CD14-positive monocyte (primary cell): ENCODE data around the gene ELP1. TPM values are rescaled to one million over a fixed set of nuclear protein-coding genes. Genes with fewer than 3 reads are reported as not detected.

Experiments used
- DNase-seq, 3 donors: peaks; one replicate each; pipeline ENCODE4 v3.0.0-alpha.2; 2011 to 2022
- H2AFZ ChIP-seq: 2 replicates; pipeline ENCODE4 v1.6.0; 2012; ENCODE audit warnings: mild to moderate bottlenecking, low read depth, low read length, inconsistent platforms; ENCODE audit not compliant: insufficient read depth, poor library complexity, severe bottlenecking
- H3K27ac ChIP-seq, 2 donors: 1 replicate in 1 of 2; 2 replicates in 1 of 2; pipeline ENCODE4 v1.5.1; 2012 to 2013; ENCODE audit warnings: low read length in 2 of 2, control low read depth in 1 of 2, inconsistent platforms in 1 of 2, low read depth in 1 of 2, mild to moderate bottlenecking in 1 of 2
- H3K27me3 ChIP-seq, 2 donors: one replicate each; pipeline versions ENCODE4 v1.6.0 to v1.6.1; 2011 to 2013; ENCODE audit warnings: low read length in 2 of 2; ENCODE audit not compliant: control insufficient read depth in 2 of 2, insufficient read depth in 2 of 2
- H3K36me3 ChIP-seq, 2 donors: replicated peaks in 1 of 2; 1 replicate in 1 of 2; 2 replicates in 1 of 2; pipeline versions ENCODE4 v1.5.1 to v1.6.1; 2012 to 2013; ENCODE audit warnings: low read length in 2 of 2, control low read depth in 1 of 2, inconsistent platforms in 1 of 2, mild to moderate bottlenecking in 1 of 2; ENCODE audit not compliant: insufficient read depth in 2 of 2, control insufficient read depth in 1 of 2
- H3K4me1 ChIP-seq, 2 donors: 1 replicate in 1 of 2; 2 replicates in 1 of 2; pipeline versions ENCODE4 v1.5.1 to v1.6.1; 2012 to 2013; ENCODE audit warnings: low read length in 2 of 2, control low read depth in 1 of 2, inconsistent platforms in 1 of 2, mild to moderate bottlenecking in 1 of 2, moderate library complexity in 1 of 2; ENCODE audit not compliant: insufficient read depth in 2 of 2, control insufficient read depth in 1 of 2
- H3K4me2 ChIP-seq: replicated peaks from 2 replicates; pipeline ENCODE3; 2012; ENCODE audit warnings: low read length, moderate library complexity, mild to moderate bottlenecking; ENCODE audit not compliant: poor library complexity, severe bottlenecking; ENCODE audit errors: extremely low read depth
- H3K4me3 ChIP-seq, 3 experiments: fragments of 200-600 bp in 1 of 3; sonication (generic) in 1 of 3; replicated peaks in 1 of 3; 1 replicate in 2 of 3; 2 replicates in 1 of 3; pipeline ENCODE4 v1.5.1; 2011 to 2013; ENCODE audit warnings: low read length in 3 of 3, mild to moderate bottlenecking in 3 of 3, control low read depth in 2 of 3, low read depth in 2 of 3, inconsistent platforms in 1 of 3, moderate library complexity in 1 of 3
- H3K79me2 ChIP-seq: 2 replicates; pipeline ENCODE4 v1.6.0; 2012; ENCODE audit warnings: mild to moderate bottlenecking, control low read depth, inconsistent platforms, low read length, moderate library complexity; ENCODE audit not compliant: insufficient read depth
- H3K9ac ChIP-seq: 2 replicates; pipeline ENCODE4 v1.6.0; 2017; ENCODE audit warnings: low read length, mild to moderate bottlenecking; ENCODE audit not compliant: insufficient read depth, poor library complexity, severe bottlenecking
- H3K9me3 ChIP-seq, 2 donors: replicated peaks in 1 of 2; 1 replicate in 1 of 2; 2 replicates in 1 of 2; pipeline versions ENCODE4 v1.5.1 to v1.6.1; 2012 to 2013; ENCODE audit warnings: low read length in 2 of 2, control low read depth in 1 of 2; ENCODE audit not compliant: control insufficient read depth in 1 of 2, insufficient read depth in 1 of 2
- H4K20me1 ChIP-seq: 2 replicates; pipeline ENCODE4 v1.6.0; 2012; ENCODE audit warnings: mild to moderate bottlenecking, low read length, control low read depth, moderate library complexity; ENCODE audit not compliant: insufficient read depth
- H3K27ac Mint-ChIP-seq, 7 donors: one replicate each; pipeline ENCODE4 v1.8.0; 2020; ENCODE audit warnings: mild to moderate bottlenecking in 7 of 7, mixed read lengths in 7 of 7, moderate library complexity in 6 of 7, inconsistent platforms in 2 of 7
- H3K27me3 Mint-ChIP-seq, 3 donors: one replicate each; pipeline ENCODE4 v1.8.0; 2021 to 2022; ENCODE audit warnings: low read depth in 3 of 3, mild to moderate bottlenecking in 3 of 3, mixed read lengths in 3 of 3, moderate library complexity in 3 of 3, inconsistent platforms in 1 of 3
- H3K36me3 Mint-ChIP-seq, 2 donors: one replicate each; pipeline ENCODE4 v1.8.0; 2020; ENCODE audit warnings: mixed read lengths in 2 of 2, inconsistent platforms in 1 of 2, mild to moderate bottlenecking in 1 of 2
- H3K4me1 Mint-ChIP-seq: one replicate; pipeline ENCODE4 v1.8.0; 2020; ENCODE audit warnings: mild to moderate bottlenecking, mixed read lengths
- H3K4me3 Mint-ChIP-seq, 2 donors: one replicate each; pipeline ENCODE4 v1.8.0; 2020; ENCODE audit warnings: mild to moderate bottlenecking in 2 of 2, mixed read lengths in 2 of 2, moderate library complexity in 1 of 2
- H3K9me3 Mint-ChIP-seq, 7 donors: one replicate each; pipeline ENCODE4 v1.8.0; 2020 to 2022; ENCODE audit warnings: mixed read lengths in 7 of 7, mild to moderate bottlenecking in 6 of 7, moderate library complexity in 6 of 7, inconsistent platforms in 2 of 7
- CTCF ChIP-seq: fragments of 200-600 bp; IDR thresholded peaks from one replicate; pipeline ENCODE4 v1.8.0; 2022; ENCODE audit warnings: antibody characterized with exemption, mild to moderate bottlenecking
- WGBS: methylation state at CpG from one replicate; pipeline ENCODE4 v1.1.5; 2013; ENCODE audit warnings: missing lambda C conversion rate; ENCODE audit not compliant: insufficient coverage; 5-methylcytosine and 5-hydroxymethylcytosine counted together
- intact Hi-C, 2 donors: fragments of 100-400 bp; cut with micrococcal nuclease; formaldehyde crosslinking; loops; one replicate each; pipeline versions ENCODE4 v1.15.0 to v1.15.1; 2023
- polyA plus RNA-seq, 3 donors: library from polyadenylated mRNA; depleted of rRNA in 1 of 3; unstranded in 2 of 3; stranded (reverse) in 1 of 3; fragments of 300-500 nt in 2 of 3; fragments of >200 nt in 1 of 3; fragmentation: Illumina TruSeq in 2 of 3; gene quantifications; 1 replicate in 2 of 3; 2 replicates in 1 of 3; pipeline ENCODE4 v1.2.3, GENCODE V29; 2012 to 2021

The ELP1 gene
- polyA plus RNA-seq, 3 donors = 7.9 to 12.2 (median 11.1) TPM

DNA sequence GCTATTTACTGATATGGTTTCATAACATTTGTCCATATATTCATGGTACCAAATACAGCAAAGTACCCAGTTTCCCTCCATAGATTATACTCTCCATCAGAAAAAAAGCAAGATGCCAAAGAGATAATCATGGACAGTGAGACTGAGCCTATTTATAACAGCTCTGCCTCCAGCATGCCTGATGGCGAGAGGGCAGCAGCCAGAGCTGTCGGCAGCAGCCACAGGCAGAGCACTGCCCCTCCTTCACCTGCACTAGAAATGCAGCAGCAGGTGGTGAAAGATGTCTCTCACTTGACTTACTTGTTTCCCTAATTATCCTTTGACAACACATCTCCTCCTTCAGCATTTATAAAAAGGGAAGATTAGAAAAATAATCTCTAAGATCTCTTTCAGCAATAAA is 47.0 kb upstream of the ELP1 start:
- Histone ChIP-seq H2AFZ (no peak overlapping the region), H3K27me3 (no peaks in the 10 kb centered on the region), H4K20me1 (no peaks in the 10 kb centered on the region), H3K4me1 (no peaks in the 10 kb centered on the region), H3K4me3 (no peak overlapping the region), H3K36me3 (no peaks in the 10 kb centered on the region), H3K4me2 (no peak overlapping the region), H3K9ac (no peak overlapping the region), H3K27ac (no peak overlapping the region), H3K79me2 (no peaks in the 10 kb centered on the region), H3K9me3 (no peaks in the 10 kb centered on the region)
- DNase-seq = no peak
- Mint-ChIP-seq H3K4me3 (no peak overlapping the region), H3K9me3 (no peaks in the 10 kb centered on the region), H3K27ac (no peak overlapping the region), H3K4me1 (no peaks in the 10 kb centered on the region), H3K27me3 (peaks cover 0 to 1% (median 0%) of the 10 kb centered on the region in 3 donors), H3K36me3 (peaks cover 7 to 20% of the 10 kb centered on the region in 2 donors)
- WGBS = no CpG with 5 or more reads among the region's 2 CpGs
- intact Hi-C loops = no loop called here
- TF ChIP-seq CTCF = no peak

DNA sequence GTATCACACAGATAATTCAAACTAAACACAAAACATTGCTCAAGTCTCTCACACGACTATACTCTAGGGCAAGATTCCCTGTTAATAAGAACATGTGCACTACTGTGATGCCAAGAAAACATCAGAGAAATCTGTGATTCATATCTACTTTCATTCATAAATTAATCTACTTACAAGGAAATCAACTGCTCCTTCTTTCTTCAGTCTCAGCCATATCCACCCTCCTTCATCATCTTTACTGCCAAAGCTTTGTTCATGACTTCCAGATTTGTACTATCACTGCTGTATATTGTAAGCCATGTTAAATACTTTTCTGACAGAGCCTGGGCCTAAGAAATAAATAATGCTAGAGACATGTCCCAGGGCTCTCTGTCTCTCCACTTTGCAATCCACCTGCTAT is 44.3 kb upstream of the ELP1 start:
- Histone ChIP-seq H3K36me3 (no peaks in the 10 kb centered on the region), H3K4me2 (no peak overlapping the region), H3K79me2 (no peaks in the 10 kb centered on the region), H2AFZ (no peak overlapping the region), H3K4me1 (no peaks in the 10 kb centered on the region), H3K9ac (no peak overlapping the region), H3K27ac (no peak overlapping the region), H3K4me3 (no peak overlapping the region), H3K9me3 (no peaks in the 10 kb centered on the region), H3K27me3 (no peaks in the 10 kb centered on the region), H4K20me1 (no peaks in the 10 kb centered on the region)
- intact Hi-C loops = no loop called here
- H3K27me3 Mint-ChIP-seq = peaks cover 0 to 1% (median 0%) of the 10 kb centered on the region in 3 donors
- TF ChIP-seq CTCF = no peak
- no peak for DNase-seq
- H3K9me3 Mint-ChIP-seq = peaks cover 0 to 2% (median 0%) of the 10 kb centered on the region in 7 donors
- 44% methylated on average over 1 of the region's 1 CpG for WGBS
- no peak overlapping the region for H3K27ac Mint-ChIP-seq
- H3K4me1 Mint-ChIP-seq = no peaks in the 10 kb centered on the region
- peaks cover 15 to 21% of the 10 kb centered on the region in 2 donors for H3K36me3 Mint-ChIP-seq
- H3K4me3 Mint-ChIP-seq = no peak overlapping the region
